Measurements from ENCODE around the gene MAN1C1. TPM values are rescaled to one million over a fixed set of nuclear protein-coding genes. Genes with fewer than 3 reads are reported as not detected.
A peak's percentile ranks its signal among the peaks of the same experiment; 100 is the strongest.

MAN1C1 gene
- total and polyA plus RNA-seq, 8 donors, result 2.1 to 9.2 (median 4.0) TPM

DNA sequence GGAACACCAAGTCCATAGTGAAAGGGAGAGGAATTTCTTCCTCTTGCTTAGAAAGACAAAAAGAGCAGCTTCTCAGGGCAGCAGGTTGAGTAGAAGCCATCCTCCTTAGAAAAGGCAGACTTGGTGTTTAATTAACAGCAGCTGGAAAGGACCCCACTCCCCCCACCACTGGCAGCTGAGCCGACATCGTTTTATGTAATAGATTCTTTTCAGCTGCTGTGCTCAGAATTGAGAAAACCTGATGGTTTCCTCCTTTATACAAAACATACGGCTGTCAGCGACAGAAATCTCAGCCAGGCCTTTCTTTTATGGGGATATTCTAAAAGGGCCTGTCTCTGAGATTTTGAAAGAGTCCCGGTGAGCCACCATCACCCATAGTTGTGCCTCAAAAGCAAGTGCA, 49.9 kb downstream of the MAN1C1 start:
- FAIRE-seq, result no peak
- intact Hi-C loops (cut with DNase I), result no loop called here

DNA sequence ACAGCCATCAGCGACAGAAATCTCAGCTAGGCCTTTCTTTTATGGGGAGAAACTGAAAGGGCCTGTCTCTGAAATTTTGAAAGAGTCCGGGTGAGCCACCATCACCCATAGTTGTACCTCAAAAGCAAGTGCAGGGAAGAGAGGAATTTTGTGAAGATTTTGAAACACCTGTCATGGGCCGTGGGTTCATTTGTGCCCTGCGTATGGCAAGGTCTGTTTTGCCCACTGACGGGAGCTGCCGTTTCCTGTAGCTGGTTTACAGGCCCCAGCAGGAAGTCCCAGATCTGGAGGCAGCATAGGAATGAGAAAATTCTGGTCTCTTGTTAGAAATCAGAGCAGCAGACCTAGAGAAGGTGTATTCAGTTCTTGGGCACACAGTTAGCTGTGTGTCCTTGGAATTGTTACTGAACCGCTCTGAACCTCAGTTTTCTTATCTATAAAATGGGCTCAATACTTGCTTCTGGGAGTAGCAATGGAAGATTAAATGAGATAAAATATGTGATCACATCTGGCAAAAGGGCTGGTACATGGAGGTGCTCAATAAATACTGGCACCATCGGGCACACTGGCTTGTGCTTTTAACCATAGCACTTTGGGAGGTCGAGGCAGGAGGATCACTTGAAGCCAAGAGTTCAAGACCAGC, 52.5 kb downstream of the MAN1C1 start:
- intact Hi-C loops (cut with DNase I), result no loop called here
- Histone ChIP-seq H3K4me3 (no peak overlapping the region), H3K36me3 (no peaks in the 10 kb centered on the region), H3K9me3 (no peaks in the 10 kb centered on the region), H3K27ac (no peak overlapping the region), H3K27me3 (no peaks in the 10 kb centered on the region), H3K4me1 (no peaks in the 10 kb centered on the region)
- TF ChIP-seq, protein P1, sequence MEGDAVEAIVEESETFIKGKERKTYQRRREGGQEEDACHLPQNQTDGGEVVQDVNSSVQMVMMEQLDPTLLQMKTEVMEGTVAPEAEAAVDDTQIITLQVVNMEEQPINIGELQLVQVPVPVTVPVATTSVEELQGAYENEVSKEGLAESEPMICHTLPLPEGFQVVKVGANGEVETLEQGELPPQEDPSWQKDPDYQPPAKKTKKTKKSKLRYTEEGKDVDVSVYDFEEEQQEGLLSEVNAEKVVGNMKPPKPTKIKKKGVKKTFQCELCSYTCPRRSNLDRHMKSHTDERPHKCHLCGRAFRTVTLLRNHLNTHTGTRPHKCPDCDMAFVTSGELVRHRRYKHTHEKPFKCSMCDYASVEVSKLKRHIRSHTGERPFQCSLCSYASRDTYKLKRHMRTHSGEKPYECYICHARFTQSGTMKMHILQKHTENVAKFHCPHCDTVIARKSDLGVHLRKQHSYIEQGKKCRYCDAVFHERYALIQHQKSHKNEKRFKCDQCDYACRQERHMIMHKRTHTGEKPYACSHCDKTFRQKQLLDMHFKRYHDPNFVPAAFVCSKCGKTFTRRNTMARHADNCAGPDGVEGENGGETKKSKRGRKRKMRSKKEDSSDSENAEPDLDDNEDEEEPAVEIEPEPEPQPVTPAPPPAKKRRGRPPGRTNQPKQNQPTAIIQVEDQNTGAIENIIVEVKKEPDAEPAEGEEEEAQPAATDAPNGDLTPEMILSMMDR (IDR thresholded peaks at IDR 0.05), result no peak
- WGBS, 2 donors, result 91 to 94% methylated on average over 9 of the region's 9 CpGs
- FAIRE-seq (no peak), DNase-seq (no peak), ATAC-seq (no peak)

More for the DNA sequence above, 49.9 kb downstream of the MAN1C1 start:
- Histone ChIP-seq H3K36me3 (no peaks in the 10 kb centered on the region), H3K9me3 (no peaks in the 10 kb centered on the region), H3K27me3 (no peaks in the 10 kb centered on the region), H3K4me1 (no peaks in the 10 kb centered on the region), H3K4me3 (no peak overlapping the region), H3K27ac (no peak overlapping the region)
- ATAC-seq, result no peak
- TF ChIP-seq, protein P1 (IDR thresholded peaks at IDR 0.05), result no peak
- DNase-seq, result no peak
- WGBS, 2 donors, result 82 to 87% methylated on average over 5 of the region's 5 CpGs

DNA sequence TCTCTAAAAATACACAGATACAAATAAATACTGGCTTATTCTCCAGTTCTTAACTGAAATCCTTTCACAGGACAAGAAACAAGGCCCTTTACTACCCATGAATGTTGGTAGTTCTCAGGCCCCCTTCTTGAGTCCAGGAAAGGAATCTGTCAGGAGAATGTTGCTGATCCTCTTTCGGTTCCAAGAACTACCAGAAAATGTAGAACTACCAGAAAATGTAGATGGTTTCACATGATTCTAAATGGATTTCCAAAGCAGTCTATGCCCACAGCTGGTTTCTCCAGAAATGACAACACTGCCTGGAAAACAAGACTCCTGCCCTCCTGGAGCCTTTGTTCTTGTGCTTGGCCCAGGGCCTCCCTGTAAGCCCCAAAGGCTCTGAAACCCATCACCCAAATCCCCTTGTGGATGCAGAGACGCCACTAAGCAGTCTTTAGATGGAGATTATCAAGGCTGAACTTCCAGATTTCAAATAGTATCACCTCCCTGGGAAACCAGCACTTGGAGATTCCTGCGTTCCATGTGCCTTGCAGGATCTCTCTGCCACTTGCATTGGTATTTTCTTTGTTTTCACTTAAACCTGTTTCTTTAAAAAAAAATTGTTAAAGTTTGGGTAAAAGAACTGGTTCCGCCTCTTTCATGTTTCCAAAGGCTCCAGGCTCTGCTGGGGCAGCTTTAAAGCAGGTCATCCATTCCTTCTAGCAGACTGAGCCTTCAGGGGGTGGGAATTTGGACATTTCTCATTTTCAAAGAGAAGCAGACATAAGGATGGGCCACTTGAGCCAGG, 53.4 kb downstream of the MAN1C1 start:
- no peaks in the 10 kb centered on the region for H3K36me3 ChIP-seq
- DNase-seq (no peak), ATAC-seq (no peak), FAIRE-seq (no peak)
- TF ChIP-seq, protein P1 (IDR thresholded peaks at IDR 0.05), result no peak
- H3K9me3 ChIP-seq, result no peaks in the 10 kb centered on the region
- H3K27ac ChIP-seq, result no peak overlapping the region
- no peak overlapping the region for H3K4me3 ChIP-seq
- 87 to 94% methylated on average over 4 of the region's 4 CpGs for WGBS, 2 donors
- no peaks in the 10 kb centered on the region for H3K27me3 ChIP-seq
- H3K4me1 ChIP-seq, result no peaks in the 10 kb centered on the region
- intact Hi-C loops (cut with DNase I), result no loop called here

DNA sequence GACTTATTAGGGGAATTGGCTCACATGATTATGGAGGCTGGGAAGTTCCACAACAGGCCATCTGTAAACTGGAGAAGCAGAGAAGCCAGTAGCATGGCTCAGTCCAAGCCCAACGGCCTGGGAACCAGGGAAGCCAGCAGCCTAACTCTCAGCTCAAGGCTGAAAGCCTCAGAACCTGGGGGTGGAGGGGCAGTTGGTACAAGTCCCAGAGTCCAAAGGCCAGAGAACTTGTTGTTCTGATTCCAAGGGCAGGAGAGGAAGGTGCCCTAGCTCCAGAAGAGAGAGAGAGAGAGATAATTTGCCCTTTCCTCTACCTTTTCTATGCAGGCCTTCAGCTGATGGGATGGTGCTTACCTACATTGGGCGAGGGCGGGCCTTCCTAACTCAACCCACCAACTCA, 55.3 kb downstream of the MAN1C1 start:
- Histone ChIP-seq H3K36me3 (no peaks in the 10 kb centered on the region), H3K27me3 (no peaks in the 10 kb centered on the region), H3K9me3 (no peaks in the 10 kb centered on the region), H3K27ac (no peak overlapping the region), H3K4me1 (no peaks in the 10 kb centered on the region), H3K4me3 (no peak overlapping the region)
- peak in 2 of 6 donors; percentile 44 to 49 for DNase-seq
- no peak for FAIRE-seq
- TF ChIP-seq, protein P1 (IDR thresholded peaks at IDR 0.05), result no peak
- intact Hi-C loops (cut with DNase I), result no loop called here
- ATAC-seq, result peak in 3 of 4 donors; percentile 64 to 92 (median 75)
- WGBS, 2 donors, result 69 to 72% methylated on average over 3 of the region's 3 CpGs

Data from pancreas (tissue), 10 donors.